Activated T-cell treated with anti-CD3 and anti-CD28 coated beads for 48 hours (primary cell): ENCODE results near the gene MEAK7.
"Not testable (repeated sequence)": the region's sequence is repeated elsewhere in the genome, so short reads cannot be mapped to it uniquely, and the experiment has no call there.

Source experiments
- DNase-seq: peaks from one replicate; pipeline ENCODE4 v3.0.0-alpha.2; 2020; ENCODE audit warnings: low read depth

MEAK7 gene

DNA sequence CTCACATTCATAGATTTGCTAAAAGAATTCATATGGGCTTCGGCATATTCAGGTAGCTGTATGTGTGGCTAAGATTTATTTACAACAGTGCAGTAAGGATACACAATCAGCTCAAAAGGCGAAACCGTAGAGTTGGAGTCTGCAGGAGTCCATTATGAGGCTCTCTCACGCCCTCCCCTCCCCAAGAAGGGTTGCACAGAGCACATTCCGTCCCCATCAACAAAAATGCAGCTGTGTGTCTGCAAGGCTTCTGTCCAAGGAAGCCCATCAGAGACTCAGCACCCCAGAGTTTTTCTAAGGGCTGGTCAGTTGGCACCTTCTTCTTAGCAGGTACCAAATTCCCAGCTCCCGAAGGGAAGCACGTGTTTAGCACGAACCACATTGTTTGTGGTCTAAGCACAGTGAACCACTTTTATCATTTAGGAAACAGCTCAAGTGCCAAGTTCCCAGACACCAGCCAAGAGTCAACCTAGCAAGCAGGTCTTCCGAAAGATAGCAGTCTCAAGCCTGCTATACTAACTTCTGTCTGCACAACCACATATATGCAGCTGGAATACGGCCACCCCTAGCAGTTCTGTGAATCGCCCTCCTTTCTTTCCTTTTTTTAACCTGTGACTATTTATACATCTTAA is 28.5 kb upstream of the MEAK7 start:
- no peak for DNase-seq

DNA sequence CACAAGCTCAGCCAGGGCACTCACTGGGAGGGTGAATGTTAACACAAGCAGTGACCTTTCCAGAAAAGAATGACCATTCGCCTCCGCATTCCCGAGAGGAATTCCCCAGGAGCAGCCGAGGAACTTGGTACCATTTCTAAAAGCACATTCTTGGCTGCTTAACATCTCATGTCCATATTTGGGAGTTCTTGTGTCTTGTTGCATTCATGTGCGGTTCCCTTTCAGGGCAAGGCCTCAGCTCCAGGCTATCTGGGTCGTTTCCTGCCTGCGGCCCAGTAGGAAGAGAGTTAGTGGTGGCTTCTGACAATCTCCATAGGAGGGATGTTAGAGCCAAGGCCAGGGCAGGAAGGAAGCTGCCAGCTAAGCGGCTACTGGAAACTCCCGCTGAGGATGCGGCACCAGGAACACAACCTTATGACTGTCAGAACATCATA is 27.8 kb upstream of the MEAK7 start:
- no peak for DNase-seq

DNA sequence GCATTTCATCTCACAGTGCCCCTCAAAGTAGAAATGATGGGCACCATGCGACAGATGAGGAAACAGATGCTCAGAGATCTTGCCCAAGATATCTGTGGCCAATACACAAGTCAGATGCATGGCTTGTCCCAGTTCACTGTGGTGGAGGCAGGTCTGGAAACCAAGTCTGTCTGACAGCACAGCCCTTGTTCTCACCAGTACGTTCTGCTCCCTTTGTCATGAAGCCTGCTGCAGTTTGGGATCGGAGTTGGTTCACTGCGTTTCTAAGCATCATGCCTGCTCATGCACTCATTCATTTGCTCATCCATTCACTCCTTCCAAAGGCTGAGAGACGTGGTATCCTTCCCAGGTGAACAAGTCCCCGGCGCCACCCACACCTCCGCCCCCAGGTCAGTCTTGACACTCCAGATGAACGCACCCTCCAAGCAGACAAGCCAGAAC is 27.2 kb upstream of the MEAK7 start:
- DNase-seq, result no peak

DNA sequence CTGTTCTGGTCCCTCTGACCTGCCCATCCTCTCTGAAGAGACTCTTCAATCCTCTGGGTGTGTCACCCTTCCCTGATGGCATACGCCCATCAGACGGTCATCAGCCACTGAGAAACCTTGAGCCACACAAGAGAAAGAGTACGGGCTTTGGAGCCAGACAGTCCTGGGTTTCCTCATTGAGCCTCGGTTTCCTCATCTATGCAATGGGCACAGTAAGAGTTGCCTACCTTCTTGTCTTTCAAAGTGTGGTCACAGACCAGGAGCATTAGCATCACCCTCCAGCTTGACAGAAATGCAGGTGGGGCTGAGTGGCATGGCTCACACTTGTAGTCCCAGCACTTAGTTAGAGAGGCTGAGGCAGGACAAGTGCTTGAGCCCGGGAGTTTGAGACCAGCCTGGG is 26.1 kb upstream of the MEAK7 start:
- no peak for DNase-seq

DNA sequence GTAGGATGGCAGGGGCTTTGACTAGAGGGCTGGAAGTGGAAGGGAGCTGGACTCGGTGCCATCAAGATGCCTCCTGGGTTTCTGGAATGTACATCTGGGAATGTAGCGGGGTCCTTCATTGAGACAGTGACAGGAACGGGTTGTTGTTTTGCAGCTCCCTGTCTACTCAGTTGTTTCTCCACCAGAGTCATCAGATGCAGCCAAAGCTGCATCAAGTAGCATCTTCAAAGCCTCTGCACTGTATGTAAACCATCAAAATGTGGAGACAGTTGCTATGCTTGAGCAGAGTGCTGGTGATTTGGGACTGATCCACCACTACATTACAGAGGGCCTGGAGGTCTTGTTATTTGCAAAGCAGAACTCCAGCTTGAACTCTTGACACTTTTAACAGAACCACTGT is 25.1 kb upstream of the MEAK7 start:
- DNase-seq, result no peak

DNA sequence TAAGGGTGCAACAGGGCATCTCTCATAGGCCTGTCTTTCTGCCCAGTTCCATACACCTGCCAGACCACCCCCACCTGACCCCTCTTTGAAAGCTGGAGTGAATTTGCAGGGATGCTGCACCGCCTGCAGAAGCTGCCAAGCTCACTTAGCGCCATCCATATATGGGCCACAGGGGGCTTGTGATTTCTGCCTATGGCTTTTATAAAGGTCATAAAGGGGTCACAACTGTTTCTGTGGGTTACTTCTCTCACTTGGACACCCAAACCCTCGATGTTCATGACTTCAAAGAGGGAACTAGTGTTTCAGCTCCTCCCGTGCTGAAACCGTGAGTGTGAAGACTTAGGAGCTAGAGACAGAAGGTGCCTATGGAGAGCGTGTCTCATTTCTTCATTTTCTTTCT is 23.9 kb upstream of the MEAK7 start:
- no peak for DNase-seq

DNA sequence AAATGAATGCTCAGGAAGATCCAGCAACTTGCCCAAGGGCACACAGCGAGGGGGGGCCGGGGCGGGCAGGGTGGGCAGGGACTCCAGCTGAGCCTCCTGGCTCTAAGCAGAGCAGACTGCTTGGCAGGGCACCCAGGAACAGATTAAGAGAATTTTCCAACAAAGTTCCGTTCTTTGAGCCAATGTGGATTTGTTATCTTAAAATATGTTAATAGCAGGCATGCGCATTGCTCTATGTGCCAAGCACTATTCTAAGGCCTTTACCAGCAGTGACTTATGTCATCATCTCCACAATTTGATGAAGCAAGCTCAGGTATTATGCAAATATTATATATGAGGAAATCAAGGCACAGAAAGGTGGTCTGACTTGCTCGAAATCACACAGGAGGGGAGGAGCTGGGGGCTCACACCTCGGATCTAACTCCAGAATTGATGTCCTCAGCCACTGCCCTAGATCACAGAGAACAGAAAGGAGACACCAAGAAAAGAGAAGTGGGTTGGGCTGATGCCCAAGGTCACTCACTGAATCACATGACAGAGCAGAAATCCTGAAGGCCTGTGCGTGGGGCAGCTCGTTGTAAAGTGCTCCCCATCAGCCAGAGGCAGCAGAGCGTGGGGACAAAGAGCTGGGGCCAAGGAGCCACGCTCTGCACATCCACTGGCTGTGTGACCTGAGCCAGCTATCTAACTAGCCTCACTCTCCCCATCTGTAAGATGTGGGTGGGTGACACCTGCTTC is 23.2 kb upstream of the MEAK7 start:
- no peak for DNase-seq

DNA sequence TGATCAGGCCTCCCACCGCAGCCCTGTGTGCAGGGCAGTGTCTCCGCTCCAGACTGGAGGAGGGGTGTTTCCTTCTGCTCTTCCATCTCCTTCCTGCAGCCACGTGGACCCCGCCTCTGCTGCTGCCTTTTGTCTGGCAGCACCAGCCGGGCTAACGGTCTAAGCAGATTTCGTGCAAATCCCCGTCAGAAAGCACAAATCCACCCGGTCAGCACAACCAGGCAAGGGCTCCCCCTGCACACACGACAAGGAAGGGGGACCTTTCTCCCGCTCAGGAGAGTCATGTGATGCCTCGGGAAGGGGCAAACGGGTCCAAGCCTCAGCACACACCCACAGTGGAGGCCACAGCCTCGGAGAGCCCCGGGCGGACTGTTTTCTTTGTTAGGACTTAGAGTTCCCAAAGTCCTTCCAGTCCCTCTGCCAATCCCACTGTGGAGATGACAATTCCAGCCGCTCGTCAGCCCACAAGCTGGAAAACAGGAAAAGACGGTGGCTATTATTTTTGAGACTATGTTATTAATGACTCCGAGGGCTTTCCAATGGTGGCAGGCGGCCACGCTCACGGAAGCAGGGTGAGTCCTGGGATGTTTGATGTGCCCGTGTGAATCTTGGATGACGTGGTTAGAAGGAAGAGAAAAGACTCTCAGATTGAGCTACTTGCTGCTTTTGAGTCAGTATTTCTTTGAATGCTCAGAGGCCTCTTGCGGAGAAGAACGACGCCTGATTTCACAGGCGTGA is 22.5 kb upstream of the MEAK7 start:
- DNase-seq, result no peak

DNA sequence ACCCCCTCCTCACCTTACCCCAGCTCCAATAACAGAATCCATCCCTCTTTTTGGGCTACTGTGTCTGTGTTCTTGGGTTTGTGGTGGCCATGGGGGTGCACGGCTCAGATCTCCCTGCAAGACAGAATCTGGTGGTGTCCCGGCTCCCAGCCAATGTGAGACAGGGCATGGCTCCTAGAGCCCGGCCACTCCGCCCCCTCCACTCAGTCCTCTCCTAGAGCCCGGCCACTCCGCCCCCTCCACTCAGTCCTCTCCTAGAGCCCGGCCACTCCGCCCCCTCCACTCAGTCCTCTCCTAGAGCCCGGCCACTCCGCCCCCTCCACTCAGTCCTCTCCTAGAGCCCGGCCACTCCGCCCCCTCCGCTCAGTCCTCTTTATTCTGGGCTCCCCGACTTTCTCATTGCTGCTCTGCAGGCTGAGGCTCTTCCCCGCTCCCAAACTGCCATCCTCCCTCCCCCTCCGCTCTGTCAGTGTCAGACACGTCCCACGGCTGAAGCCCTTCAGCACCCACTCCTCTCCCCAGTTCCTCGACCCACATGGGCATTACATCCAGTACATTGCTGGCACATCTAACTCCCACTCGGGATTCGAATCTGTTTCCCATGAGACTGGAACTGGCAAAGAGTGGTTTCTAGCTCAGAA is 20.6 kb upstream of the MEAK7 start:
- DNase-seq, result not testable (repeated sequence)

DNA sequence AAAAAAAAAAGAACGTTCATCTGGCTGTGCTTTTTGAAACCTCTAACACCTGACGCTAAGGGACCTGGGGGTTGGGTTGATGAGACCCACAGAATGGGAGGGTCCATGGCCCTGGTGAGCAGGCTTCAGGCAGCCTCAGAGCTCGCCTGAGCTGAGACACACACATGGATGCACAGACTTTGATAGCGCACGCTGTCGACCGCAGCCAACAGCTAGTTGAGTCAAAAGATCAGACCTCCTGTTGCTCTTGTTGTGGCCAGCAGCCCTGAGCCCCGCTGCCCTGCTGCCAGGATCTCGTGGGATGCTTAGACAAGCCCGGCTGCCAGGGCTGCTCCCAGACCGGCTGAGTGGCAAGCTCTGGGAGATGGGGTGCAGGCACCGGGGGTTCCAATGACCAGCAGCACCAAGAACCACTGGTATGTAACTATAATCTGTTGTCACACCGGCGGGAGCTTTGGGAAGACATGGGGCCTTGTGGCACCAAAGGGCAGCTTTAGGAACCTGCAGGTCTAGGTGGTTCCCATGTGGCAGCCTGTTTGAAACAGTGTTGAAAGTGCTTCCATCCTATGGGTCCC is 20.0 kb upstream of the MEAK7 start:
- DNase-seq, result no peak

DNA sequence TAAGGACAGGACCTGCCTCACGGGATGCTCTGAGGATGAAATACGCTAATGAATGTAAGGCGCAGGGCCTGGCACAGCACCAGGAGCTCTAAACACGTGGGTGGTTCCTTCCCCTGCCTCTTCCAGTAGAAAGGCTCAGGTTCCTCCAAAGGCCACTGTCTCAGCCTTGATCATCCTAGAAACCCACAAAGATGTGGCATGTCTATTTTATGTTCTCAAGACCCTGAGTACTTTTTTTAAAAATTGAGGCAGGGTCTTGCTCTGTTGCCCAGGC is 17.0 kb upstream of the MEAK7 start:
- DNase-seq, result no peak

DNA sequence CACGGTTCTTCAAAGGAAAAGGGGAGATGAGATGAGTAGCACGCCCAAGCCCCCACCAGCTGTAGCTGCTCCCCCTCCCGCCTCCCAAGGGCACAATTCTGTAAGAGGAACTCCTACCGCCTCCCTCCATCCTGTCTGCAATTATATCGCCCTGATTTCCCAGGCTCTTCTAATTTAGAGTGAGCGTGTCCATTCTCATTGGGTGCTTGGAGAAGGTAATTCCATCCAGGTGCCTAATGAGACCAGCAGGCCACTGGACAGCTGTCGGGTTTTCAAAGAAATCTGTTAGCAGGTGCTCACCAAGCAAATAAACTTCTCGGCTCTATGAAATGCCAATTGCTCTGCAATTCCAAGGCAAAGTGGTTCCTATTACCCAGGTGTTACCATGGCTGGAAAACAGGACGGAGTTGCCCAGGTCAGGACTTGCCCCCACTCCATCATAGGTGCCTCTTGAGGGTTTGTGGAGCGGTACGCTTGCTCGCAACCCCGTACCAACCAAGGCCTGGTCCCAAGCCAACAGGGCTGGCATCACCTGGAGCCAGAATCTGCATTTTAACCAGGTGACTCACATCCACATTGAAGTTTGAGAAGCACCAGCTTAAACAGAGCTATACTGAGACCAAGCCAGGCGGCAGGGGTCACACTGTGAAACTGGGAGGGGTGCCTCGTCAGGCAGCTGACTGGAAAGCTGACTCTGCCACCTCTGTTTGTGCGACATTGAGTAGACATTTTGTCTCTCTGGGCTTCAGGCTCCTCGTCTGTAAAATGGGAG is 16.5 kb upstream of the MEAK7 start:
- DNase-seq, result no peak

DNA sequence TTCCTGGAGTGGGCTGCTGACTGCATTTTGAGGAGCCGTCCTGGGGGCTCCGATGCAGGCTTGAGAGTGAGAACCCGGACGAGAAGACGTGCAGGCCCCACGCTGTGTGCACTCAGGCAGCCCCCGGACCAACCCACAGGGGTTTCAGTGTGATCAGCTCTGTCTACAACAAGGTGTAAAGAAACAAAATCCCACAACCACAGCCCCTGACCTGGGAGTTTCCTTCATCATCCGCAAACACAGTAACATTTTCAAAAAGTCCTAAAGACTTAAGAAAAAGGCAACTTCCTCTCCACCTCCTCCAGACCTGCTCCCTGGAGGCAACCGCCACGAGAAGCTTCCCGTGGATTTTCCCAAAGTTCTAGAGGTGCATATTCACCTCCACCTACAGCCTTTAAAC is 15.4 kb upstream of the MEAK7 start:
- DNase-seq, result no peak

DNA sequence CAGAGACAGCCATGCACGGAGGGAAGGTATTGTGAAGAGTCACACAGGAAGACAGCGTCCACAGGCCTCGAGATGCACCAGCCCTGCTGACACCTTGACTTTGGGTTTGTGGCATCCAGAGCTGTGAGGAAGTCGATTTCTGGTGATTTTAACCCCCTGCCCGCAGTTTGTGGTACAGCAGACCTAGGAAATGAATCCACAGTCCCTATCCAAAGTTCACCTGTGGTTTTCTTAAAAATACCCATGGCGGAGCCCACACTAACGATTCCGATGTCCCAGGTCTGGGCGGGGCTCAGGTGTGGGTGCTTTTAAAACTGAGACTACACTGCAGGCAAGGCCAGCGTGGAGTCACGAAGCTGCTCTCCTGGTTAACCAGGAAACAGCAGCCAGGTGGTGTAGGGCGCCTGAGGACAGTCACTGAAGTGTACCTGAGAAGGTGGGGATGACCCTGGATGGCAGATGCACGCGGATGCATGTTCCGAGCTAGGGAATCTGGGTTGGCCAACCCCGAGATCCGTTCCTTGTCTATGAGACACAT is 14.4 kb upstream of the MEAK7 start:
- DNase-seq, result peak; percentile 30

DNA sequence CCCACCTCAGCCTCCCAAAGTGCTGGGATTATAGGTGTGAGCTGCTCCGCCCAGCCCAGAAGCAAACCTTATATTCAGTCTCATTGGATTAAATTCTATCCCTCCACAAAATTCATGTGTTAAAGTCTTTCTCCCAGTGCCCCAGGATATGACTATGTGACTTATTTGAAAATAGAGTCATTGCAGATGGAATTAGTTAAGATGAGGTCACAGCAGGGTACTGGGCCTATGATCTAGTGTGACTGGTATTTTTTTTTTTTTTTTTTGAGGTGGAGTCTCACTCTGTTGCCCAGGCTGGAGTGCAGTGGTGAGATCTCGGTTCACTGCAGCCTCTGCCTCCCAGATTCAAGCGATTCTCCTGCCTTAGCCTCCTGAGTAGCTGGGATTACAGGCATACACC is 13.8 kb upstream of the MEAK7 start:
- DNase-seq, result not testable (repeated sequence)

DNA sequence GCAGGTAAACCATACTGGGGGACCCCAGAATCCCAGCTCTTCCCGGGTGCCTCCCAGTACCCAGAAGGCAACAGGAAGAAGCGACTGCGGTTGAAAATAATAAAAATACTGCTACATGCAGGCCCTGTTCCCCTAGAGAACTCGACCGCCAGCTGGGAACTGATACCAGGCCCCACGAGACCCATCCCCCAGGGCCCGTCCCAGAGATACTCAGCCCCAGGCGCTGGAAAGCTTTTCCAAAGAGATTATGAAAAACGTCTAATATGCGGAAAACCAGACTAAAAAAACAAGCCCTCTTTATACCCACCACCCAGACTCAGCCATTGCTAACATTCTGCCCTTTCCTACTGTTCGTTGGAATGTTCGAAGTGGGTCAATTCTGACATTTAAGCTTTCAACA is 12.9 kb upstream of the MEAK7 start:
- no peak for DNase-seq

DNA sequence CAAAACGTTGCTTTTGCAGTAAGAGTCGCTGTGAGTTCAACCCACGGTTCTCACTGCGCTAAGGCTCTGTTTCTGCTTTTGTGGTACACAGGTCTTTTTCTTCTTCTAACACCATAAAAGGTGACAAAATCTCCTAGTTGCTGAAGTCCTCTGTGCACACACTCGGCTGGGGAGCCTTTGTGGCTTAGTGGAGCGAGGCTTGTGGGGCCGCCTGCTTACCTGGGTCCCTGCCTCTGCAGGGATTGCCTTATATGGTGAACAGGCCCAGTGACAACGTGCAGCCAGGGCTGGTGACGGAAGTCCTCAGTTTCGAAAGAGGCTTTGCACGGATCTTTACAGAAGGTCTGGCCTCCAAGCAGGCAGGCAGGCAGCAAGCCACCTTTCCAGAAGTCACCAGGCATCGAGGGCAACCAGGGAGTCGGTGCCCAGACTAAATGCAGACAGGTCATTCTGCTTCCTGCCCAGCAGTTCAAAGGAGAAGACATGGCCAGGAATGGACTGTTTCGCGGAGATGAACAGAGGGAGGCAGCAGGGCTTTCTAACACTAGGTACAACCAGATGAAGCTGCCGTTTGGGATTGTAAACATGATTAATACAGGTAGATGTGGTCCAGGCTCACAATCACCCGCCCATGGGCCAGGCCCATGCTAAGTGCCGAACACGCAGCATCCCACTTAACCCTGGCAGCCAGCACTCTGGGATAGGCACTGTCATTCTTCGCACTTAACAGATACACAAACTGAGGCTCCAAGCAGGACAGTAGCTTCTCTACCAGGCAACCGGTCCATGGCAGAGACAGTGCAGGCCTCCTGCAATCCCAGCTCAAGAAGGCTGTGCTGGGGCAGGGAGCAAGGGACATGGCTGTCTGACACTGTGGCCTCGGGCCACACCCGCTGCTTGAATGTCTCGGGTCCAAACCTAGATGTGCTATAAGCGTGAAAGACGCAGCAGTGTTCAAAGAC is 10.7 kb upstream of the MEAK7 start:
- DNase-seq, result peak; percentile 75

DNA sequence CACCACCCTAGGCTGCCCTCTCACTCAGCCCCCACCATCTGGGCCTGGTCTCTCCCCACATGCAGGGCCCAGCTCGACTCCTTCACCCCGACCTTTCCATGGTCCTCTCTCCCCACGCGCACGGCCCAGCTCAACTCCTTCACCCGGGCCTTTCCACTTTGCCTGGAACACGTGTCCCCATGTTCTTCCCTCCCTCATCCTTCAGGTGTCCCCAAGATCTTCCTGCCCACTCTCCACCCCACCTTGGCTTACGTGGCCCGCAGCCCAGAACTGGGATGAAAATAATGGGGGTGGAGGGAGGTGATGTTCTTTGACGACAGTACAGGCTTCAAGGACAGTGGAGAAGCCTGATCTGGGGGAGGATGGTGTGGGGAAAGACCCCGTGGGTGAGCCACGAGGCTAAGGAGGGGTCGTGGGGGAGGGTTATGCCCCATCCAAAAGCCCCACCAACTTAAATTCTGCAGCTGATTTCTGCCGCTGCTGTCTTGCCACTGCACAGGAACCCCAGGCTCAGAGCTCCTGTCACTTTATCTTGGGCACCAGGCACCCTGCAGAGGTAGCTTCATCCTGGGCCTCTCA is 9.9 kb upstream of the MEAK7 start:
- DNase-seq, result no peak

DNA sequence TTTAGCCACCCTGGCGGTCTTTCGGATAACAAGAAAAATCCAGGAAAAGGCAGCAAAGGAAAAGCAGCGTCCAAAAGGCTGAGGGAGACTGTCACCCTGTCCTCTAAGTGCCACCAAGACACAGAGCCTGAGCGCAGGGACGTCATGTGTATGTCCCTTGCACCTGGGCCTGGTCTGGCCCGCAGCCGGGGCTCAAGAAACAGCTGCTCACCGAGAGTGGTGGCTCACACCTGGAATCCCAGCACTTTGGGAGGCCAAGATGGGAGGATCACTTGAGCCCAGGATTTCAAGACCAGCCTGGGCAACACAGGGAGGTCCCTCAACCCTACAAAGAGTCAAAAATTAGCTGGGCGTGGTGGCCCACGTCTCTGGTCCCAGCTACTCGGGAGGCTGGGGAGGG is 9.2 kb upstream of the MEAK7 start:
- no peak for DNase-seq

DNA sequence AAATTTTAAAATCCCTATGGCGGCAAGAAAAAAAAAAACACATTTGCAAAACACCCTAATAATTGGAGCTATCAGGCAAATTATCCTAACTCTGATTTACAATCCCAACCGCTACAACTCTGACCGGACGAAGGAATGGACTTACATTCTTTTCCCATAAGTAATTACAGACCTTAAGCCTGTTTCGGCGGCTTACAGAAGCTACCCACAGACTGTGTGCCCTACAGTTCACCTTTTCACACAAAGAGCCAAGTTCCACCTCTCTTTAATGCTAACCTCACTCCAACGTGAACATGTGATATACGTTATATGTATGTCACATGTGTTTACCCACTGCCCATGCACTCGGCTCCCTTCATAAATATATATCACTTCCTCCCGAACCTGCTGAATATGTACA is 8.7 kb upstream of the MEAK7 start:
- no peak for DNase-seq
